DMS 273 (cell line): ENCODE results near the gene EMP3.
"Not testable (repeated sequence)": the region's sequence is repeated elsewhere in the genome, so short reads cannot be mapped to it uniquely, and the experiment has no call there.

ENCODE experiments used
- DNase-seq: peaks from one replicate; lab custom pipeline; 2025; ENCODE audit not compliant: unreplicated experiment; lab: John Stamatoyannopoulos, UW

The EMP3 gene, protein sequence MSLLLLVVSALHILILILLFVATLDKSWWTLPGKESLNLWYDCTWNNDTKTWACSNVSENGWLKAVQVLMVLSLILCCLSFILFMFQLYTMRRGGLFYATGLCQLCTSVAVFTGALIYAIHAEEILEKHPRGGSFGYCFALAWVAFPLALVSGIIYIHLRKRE

DNA sequence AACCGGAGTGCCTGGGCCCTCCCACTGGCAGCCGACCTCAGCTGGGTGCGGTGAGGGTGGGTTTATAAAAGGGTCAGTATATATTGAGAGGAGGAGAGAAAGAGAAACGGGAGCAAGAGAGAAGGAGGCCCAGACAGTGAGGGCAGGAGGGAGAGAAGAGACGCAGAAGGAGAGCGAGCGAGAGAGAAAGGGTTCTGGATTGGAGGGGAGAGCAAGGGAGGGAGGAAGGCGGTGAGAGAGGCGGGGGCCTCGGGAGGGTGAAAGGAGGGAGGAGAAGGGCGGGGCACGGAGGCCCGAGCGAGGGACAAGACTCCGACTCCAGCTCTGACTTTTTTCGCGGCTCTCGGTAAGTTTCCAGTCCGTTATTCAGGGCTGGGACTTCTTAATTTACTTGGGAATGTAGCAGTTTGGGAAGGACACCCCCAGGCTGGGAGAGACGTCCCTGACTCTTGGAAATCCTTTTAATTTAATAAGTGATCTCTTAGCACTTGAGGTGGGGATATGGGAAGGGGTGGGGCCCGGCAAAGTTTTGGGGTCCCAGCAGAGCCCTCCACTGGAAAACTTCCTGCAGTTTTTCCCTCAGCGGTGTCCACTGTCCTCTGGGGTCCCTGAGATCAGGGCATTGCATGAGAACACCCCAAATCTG lies at the start of gene EMP3:
Gene EMP3 (plus strand): TSS at position 288 of the 646 bp plus-strand sequence. CDS start 1,293 bp downstream, outside the sequence.
- DNase-seq: peak; percentile 83

DNA sequence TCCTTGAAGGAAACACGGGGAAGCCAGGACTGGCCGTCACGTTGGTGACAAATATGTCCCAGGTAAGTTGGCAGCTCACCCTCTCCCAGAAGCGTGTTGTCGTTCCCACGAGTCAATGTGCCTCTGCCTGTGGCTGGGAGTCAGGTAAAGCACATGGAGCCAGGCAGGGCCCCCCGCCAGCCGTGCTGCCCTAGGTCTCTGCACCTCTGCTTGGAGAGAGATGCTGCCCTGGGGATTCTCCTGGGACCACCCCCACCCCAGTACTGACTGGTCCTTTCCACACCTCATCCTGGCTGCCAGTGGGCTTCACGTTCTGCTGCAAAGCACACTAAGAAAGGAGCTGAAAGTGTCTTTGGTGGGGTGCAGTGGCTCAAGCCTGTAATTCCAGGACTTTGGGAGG lies 45.6 kb upstream of the EMP3 start:
- DNase-seq: no peak

DNA sequence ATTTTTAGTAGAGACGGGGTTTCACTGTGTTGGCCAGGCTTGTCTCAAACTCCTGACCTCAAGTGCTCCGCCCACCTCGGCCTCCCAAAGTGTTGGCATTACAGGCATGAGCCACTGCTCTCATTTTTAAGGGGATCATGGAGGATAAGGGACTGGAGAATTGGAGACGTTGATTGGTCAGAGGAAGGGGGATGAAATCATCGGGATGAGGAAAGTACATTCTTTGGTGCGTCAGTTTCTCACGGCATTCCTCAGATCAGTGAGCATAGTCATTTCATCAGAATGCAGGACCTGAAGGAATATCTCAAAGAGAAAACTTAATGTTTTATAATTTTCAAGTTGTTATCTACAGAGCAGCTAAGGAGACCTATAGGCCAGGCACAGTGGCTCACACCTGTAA lies 41.4 kb upstream of the EMP3 start:
- no peak for DNase-seq

DNA sequence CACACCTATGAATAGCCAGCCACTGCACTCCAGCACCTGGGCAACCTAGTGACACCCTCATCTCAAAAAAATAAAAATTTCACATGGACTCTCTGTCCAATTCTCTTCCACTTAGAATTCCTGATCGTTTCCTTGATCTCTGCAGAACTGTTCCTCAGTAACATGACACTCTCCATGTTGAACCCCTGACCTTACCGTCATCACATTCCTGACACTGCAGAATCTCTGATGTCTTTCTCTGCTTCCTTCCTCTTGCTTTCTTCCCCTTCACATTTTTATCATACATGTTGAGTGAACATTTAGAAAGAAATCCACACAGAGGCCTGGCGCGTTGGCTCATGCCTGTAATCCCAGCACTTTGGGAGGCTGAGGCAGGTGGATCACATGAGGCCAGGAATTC lies 40.5 kb upstream of the EMP3 start:
- no peak for DNase-seq

DNA sequence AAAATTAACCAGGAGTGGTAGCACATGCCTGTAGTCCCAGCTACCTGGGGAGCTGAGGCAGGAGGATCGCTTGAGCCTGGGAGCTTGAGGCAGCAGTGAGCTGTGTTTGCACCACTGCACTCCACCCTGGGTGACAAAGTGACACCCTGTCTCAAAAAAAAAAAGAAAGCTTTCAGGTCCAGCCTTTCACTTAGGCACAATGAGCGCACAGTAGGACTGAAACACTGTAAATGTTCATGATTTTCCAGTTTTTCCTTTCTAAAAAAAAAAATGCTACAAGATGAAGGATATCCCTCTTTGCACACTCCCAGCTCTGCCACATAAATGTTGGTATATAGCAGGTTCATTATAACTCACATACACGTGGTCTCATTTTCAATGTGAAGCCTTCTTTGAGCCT lies 37.6 kb upstream of the EMP3 start:
- DNase-seq: no peak

DNA sequence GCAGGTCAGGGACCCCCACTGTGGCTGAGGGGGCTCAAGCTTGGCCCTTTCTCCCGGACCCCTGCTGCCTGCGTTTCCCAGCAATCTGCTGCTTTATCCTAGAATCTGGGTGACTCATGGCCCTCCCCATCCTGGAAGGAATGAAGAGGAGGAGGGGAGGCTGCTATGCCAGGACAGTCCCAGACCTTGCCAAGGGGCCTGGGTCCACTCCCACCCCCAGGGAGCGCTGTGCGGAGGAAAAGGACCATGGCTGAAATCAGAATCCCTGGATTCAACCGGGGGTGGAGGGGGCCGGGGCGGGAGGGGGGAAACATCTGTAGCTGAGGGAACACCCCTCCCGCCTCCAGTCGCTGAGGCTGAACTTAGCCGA lies 35.0 kb upstream of the EMP3 start:
- peak; percentile 78 for DNase-seq

DNA sequence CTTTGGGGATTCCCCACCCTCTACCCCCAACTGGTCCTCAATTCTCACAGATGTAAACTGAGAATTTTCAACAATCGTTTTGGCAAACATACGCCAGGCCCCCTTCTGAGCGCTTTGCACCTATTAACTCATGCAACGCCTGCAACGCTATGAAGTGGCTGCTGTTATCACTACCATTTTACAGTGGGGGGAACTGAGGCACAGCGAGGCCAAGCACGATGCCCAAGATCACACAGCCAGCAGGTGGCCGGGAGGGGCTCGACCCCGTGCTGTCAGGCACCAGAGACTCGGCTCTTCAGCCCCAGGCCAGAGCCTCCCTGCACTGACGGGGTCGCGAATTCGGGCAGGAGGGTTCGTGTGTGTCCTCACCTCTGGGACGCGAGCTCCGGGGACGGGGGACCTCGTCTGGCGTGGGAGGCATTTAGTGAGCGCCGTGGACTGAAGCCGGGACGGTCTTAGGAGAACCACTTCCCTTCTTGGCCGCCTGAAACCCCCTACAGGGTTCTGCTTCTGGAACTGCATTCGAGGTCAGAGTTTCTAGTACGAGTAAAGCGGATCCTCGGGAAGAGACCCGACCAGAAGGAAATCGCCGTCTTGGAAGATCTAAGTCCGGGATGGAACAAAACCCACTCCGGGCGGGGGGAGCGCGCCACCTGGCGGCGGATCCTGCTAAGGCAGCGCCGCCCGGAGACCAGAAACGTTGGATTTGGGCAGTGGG lies 34.4 kb upstream of the EMP3 start:
- peak; percentile 90 for DNase-seq

DNA sequence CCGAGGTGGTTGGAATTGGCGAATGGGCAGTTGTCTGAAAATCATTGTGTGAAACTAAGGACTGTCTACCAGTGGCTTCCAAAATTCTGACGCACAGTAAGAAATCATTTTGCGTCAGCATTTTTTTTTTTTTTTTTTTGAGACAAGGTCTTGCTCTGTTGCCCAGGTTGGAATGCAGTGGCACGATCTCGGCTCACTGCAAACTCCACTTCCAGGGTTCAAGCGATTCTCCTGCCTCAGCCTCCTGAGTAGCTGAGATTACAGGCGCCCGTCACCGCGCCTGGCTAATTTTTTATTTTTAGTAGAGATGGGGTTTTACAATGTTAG lies 33.9 kb upstream of the EMP3 start:
- DNase-seq: not testable (repeated sequence)

DNA sequence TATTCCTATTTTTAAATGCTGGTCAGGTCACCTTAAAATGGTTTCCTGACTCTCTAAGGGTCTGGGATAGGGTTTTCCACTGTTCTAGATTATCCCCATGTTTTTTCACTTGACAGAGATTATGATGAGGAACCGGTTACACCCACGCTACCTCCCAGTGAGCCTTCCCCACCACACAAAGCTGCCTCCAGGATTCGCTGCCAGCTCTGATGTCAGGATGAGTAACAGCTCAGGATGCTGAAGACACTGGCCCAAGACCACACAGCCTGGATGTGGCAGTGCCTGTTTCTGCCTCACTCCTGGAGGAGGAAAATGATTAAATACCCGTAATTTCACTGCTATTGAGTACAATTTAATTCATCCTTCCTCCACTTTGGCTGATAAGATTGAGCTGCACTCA lies 32.6 kb upstream of the EMP3 start:
- no peak for DNase-seq

DNA sequence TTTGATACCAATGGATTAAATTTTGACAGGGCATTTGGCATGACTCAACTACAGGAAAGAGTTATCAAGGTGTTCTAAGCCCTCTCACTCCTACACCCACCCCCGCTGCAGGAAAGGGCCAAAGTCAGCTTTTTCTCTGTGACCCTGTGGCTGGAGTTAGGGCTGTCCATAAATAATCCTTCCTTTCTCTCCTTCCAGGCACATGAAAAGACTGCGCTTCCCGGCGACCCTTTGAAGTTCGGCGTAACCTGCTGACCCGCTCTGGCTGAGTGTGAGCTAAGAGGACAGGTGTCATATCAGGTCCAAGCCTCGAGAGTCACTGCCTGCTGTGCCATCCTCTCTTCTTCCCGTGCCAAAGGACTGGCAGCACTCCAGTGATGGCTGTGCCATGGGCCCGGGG lies 29.9 kb upstream of the EMP3 start:
- no peak for DNase-seq

DNA sequence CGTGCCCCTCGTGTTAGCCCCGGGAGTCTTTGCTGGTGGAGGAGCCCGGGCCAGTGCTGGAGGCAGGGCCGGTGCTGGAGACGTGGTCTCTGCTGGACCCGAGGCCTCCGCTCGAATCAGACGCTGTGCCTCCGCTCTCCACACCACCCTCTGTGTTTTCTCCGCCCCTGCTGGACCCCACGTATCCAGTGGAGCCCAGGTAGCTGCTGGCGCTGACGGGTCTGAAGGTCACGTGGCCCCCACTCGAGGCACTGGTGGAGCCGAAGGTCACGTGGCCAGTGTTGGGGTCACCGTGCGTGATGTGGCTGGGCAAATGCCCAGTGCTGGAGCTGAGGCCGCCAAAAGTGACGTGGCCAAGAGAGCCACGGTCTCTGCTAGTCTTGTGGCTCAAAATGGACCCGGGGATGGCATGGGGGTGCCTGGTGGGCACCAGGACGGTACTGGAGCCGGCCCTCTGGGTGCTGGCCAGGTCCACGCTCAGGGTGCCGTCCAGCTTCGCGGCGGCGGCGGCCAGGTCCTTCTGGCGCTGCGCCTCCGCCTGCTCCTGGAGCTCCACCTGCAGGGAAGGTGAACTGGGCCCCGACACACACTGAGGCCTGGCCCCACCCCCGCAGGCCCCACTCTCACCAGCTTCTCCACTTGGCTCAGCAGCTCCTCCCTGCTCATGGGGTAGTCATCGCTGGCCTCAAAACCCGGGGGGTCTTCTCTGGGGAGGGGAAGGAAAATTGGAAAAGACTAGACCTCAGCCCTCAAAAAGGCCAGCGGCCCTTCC lies 28.2 kb upstream of the EMP3 start:
- DNase-seq: no peak

DNA sequence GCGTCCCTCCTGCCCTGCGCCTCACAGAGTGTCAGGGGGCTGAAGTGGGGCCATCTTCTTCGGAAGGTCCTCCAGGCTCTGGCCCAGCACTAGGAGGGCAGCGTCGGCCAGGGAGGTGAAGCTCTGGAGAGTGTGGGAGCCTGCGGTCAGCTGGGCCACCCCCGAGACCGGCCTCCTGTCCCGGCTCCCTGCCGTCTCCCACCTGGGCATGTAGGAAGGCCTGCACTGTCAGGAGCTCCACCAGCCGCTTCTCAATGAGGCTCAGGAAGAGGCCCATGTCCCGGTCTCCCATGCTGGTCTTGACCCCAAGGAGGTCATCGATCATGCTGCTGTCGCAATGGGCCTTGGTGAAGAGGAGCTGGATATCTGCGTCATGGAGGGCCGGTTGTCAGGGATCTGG lies 27.4 kb upstream of the EMP3 start:
- no peak for DNase-seq

DNA sequence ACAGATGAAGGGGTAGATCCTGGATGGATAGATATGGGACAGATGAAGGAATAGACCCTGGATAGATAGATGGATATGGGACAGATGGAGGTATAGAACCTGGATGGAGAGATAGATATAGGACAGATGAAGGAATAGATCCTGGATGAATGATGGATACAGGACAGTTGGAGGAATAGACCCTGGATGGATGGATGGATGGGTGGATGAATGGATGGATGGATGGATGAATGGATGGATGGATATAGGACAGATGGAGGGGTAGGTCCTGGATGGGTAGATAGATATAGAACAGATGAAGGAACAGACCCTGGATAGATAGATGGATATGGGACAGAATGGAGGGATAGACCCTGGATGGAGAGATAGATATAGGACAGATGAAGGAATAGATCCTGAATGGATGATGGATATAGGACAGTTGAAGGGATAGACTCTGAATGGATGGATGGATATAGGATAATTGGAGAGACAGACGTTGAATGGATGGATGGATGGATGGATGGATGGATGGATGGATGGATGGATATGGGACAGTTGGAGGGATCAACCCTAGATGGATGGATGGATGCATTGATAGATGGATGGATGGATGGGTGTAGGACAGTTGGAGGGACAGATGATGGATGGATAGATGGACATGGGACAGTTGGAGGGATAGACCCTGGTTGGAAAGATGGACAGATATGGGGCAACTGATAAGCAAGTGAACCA lies 23.3 kb upstream of the EMP3 start:
- DNase-seq: no peak

DNA sequence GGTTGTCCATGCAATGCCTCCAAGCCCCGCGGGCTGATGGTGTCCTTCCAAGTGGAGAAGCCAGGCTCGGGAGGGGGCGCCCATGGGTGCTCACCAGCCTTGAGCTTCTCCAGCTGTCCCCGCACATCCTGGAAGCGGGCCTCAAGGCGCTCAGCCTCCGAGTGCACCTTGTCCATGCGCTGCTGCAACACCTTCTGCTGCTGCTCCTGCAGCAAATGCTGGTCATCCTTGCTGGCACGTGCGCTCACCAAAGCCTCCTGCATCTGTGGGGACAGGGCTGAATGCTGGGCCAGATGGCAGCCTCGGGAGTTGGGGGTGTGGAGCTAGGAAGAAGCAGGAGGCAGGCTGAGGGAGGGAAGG lies 22.8 kb upstream of the EMP3 start:
- DNase-seq: peak; percentile 73

DNA sequence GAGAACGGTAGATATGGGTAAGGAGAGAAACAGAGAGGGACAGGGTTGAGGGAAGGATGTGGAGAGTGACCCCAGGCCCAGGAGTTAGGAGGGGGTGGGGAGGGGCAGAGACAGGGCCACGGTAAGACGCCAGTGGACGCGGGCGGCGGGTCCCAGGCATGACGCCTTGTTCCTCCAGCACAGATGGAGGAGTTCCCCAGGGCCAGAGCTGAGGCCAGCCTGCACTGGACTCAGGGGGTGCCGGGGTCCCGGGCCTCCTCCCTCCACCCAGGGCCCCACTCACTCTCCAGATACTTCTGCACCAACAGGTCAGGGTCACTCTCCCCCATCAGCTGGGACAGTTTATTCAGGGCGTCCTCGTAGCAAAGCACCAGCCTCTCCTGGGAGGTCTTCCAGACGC lies 22.0 kb upstream of the EMP3 start:
- no peak for DNase-seq

DNA sequence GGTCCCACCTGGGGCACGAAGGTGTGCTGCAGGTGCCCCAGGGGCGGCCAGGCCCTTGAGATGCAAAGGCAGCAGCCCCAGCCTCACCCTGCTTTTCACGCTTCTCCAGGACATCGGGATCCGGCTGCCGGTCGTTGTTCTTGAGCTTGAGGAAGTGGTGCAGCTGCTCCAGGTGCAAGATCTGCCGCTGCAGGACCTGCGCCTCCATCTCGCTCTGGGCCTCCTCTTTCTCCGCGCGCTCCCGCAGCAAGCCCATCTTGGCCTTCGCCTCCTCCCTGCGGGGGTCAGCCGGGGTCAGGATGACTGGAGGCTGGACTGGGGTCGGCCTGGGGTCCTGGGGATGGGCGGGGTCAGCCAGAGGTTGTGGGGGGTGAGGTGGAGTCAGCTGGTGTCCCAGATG lies 21.5 kb upstream of the EMP3 start:
- DNase-seq: no peak

DNA sequence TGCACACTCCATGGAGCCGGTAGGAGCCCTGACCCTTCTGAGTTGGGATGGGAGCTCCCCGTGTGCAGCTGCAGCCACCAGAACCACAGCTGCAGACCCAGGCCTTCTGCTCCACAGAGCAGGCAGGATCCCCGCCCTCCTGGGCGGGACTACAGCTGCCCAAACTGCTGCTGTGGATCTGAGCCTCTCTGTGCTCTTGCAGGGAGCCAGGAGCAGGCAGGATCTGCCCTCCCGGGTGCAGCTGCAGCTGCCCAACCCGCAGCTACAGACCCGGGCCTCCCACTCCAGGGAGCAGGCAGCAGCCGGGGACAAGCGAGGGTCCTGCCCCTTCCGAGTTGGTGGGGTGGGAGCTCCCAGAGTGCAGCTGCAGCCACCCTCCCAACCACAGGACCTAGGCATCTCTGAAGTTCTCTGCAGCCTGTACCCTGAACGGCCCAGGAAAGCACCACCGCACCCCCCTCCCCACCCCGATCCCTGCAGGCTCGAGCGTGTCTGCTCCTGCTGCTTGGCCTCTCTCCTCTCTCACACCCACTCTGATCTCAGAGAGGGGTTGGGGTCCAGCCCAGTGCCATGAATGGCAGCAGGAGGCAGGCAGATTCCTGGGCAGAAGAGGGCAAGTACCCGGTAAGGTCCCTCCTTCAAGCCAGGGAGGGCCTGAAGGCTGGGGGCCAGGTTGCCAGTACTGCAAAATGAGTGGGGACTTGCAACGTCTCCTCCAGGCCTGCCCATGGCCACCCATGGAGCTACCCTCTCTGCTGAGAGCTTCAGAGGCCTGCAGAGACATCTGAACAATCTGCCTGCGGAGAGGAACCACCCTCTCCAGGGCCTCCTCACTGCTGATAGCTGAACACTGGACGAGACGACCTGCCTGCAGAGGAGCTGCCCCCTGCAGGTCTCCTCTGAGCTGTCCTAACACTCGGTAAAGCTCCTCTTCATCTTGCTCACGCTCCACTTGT lies 16.4 kb upstream of the EMP3 start:
- DNase-seq: peak; percentile 75

DNA sequence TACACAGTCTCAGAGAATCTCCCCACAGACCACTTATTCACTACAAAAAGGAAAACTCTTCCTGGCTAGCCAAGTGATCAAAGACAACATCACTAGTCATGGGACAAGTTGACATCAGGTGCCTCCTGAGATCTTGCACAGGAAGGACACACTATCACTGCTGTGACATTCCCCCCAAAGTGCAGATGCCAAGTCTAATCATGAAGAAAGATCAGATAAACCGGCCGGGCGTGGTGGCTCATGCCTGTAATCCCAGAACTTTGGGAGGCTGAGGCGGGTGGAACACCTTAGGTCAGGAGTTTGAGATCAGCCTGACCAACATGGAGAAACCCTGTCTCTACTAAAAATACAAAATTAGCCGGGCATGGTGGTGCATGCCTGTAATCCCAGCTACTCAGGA lies 15.6 kb upstream of the EMP3 start:
- not testable (repeated sequence) for DNase-seq

DNA sequence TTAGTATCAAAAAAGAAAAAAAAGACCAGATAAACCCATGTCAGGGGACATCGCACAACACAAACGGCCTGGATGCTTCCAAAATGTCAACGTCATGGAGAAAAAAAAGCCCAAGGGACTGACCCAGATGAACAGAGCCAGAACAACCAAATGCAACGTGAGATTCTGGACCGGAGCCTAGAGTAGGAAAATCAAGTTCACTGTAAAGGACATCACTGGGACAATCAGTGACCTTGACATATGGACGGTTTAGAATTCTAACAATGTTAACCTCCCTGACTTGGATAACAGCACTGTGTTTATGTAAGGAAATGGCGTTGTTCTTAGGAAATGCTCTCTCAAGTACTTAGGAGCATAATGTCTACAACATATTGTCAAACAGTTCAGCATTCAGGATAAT lies 15.1 kb upstream of the EMP3 start:
- no peak for DNase-seq

DNA sequence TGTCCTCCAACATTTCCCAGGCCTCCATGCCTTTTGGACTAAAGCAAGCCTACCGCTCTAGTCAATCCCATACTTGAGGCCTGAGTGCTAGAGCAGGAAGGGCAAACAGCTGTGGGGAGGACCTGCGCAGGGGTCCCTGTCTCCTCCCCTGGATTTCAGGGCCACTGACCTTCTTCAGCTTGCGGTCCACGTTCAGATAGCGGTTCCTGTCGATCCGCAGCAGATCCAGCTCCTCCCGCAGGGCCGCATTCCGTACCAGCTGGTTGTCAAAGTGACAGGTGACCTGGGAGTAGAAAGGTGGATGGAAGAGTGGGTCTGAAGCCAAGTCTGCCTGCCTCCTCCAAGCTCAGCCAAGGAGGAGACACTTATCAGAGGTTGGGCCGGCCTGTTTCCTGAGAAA lies 14.0 kb upstream of the EMP3 start:
- DNase-seq: no peak
